ENCODE data around the gene GTPBP2. TPM values are rescaled to one million over a fixed set of nuclear protein-coding genes. Genes with fewer than 3 reads are reported as not detected.

GTPBP2 gene, protein sequence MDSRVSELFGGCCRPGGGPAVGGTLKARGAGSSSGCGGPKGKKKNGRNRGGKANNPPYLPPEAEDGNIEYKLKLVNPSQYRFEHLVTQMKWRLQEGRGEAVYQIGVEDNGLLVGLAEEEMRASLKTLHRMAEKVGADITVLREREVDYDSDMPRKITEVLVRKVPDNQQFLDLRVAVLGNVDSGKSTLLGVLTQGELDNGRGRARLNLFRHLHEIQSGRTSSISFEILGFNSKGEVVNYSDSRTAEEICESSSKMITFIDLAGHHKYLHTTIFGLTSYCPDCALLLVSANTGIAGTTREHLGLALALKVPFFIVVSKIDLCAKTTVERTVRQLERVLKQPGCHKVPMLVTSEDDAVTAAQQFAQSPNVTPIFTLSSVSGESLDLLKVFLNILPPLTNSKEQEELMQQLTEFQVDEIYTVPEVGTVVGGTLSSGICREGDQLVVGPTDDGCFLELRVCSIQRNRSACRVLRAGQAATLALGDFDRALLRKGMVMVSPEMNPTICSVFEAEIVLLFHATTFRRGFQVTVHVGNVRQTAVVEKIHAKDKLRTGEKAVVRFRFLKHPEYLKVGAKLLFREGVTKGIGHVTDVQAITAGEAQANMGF
- 19.3 TPM for total RNA-seq (ENCODE audit: insufficient read depth, low replicate concordance)

DNA sequence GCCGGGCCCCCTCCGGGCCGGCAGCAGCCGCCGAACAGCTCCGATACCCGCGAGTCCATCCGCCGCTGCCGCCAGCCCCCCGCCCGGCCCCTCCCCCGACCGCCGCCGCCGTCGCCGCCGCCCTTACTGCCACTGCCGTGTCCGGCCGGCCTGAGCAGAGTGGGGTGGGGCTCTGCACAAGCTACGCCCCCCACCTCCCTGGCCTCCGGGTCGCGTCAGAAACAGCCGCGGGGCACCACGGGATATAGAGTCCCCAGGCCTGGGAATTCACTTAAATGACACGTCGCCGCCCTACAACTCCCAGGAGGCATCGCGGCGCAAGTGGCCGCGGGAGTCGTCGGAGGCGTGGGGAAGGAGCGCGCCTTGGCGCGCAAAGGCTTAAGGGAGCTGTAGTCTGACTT, at the start of gene GTPBP2:
Gene GTPBP2, minus strand, starts transcription at position 161 of the 401 bp plus-strand sequence. Its CDS starts 102 bp downstream, at position 59.
- DNase-seq (ENCODE audit: low spot score), result peak; percentile 100

DNA sequence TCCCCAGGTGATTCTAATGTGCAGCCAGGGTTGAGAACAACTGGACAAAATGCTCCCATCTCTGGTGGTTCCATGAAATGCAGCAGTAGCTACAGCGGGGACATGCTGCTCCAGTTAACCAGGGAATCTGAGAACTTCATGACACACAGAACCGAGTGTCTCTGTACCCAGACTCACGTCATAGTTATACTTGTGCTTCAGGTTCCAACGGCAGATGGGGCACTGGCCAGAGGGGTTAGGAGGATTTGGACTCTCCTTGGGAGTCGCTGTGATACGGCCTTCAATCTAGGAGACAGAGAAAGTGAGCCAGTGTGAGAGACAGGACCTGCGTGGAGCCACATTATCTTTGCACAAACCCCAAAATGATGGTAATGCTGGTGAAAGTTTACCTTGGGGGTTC, 49.3 kb upstream of the GTPBP2 start:
- DNase-seq (ENCODE audit: low spot score), result no peak

DNA sequence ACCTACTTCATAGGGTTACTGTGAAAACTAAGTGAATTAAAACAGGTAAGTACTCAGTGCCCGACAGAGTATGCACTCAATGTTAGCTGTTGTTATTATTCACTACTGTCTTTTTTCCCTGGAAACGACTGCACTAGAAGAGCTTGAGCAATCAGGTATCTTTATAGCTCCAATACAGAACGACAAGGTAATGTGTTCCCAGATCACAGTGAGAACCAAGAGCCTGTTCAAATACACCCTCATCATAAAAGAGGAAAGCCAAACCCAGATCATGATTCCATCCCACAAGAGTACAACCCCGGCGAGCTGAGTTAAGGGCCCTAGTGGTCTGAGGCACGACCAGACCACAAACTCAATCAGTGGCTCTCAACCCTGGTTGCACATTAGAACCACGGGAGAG, 48.7 kb upstream of the GTPBP2 start:
- DNase-seq (ENCODE audit: low spot score), result no peak

DNA sequence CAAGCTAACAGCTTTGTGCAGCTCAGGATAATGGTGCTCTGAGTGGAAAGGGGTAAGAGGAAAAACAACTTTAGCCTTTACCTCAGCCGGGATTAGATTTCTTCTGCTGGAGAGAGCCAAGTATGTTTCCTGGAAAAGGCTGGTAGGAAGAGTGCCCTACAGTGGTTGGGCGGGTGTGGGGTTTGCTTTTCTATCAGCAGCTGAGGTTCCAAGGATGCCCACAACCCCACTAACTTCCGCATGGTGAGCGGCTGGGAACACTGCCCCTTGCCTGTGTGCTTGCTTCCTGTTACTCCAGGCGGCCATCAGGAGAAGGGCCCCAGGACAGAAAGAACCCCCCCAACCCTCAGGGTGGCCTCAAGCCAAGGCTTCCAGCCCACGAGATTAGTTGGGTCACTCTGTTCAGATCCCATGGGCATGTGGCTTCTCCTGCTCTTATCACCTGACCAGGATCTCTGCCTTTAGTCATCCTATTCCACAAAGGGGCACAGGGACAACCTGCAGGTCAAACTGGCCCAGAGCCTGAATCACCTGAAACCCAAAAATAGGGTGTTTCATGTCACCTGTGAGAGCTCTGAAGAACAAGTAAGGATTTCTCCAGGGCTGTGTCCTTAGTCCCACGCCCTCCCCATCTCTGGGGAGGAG, 48.0 kb upstream of the GTPBP2 start:
- no peak for DNase-seq (ENCODE audit: low spot score)

DNA sequence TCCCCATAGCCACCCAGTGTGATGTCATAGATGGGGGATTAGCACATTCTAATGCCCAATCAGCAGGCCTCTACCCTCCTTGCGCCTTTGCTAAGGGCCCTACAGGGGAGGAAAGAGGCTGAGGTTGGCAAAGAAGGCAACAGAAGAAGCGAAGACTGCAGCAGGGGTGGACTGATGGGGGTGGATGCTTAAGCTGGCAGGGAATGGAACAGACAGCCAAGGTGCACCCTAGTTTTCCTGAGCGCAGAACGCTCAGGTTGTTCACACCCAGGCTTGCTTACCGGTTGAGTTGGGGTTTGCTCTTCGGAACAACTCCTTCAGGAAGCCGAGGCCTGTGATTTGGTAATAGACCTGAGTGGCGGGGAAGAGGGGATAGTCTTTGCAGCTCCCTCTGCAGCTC, 45.9 kb upstream of the GTPBP2 start:
- no peak for DNase-seq (ENCODE audit: low spot score)

DNA sequence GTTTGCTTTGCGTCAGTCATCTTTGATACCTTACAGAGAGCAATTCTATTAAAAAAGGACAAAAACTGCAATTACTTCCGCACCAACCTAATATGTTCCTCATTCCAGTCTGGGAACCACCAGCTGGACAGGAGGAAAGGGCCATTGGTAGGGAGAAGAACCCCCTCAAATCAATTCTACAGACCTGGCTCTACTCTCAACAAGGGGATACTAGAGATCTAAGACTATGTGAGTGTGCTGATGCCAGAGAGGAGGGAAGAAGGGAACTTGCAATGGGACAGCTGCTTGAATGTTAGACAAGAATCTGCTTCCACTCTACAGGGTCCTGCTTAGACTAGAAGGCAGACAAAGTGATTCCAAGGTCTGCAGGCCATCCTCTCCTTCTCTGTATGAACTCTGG, 45.2 kb upstream of the GTPBP2 start:
- DNase-seq (ENCODE audit: low spot score), result no peak

DNA sequence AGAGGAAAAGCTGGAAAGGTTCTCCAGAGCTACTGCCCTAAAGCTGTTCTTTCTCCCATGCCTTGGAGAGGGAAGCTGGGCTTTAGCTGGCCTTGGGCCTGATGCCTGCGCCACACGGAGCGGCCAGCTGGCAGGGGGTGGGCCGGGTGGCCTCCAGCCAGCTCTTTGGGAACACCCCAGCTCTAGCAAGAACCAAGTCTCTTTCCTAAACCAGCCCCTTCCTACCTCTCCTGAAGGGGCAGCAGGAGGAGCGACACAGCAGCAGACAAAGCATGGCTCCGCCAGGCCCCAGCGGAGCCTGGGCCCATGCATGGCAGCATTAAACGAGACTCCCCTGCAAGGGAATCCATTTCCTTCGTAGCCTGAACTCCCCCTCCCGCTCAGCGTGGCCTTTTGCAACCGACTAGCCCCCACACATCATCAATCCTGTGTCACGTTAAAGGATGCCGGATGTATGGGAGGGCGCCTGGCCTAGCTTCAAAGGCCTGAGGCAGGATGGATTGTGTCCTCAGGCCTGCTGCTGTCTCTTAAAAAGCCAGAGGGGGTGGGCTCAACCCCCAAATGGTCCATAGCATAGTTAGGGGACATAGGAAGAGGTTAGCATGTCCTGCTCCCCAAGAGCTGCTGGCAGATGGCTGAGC, 44.5 kb upstream of the GTPBP2 start:
- DNase-seq (ENCODE audit: low spot score), result peak; percentile 55

DNA sequence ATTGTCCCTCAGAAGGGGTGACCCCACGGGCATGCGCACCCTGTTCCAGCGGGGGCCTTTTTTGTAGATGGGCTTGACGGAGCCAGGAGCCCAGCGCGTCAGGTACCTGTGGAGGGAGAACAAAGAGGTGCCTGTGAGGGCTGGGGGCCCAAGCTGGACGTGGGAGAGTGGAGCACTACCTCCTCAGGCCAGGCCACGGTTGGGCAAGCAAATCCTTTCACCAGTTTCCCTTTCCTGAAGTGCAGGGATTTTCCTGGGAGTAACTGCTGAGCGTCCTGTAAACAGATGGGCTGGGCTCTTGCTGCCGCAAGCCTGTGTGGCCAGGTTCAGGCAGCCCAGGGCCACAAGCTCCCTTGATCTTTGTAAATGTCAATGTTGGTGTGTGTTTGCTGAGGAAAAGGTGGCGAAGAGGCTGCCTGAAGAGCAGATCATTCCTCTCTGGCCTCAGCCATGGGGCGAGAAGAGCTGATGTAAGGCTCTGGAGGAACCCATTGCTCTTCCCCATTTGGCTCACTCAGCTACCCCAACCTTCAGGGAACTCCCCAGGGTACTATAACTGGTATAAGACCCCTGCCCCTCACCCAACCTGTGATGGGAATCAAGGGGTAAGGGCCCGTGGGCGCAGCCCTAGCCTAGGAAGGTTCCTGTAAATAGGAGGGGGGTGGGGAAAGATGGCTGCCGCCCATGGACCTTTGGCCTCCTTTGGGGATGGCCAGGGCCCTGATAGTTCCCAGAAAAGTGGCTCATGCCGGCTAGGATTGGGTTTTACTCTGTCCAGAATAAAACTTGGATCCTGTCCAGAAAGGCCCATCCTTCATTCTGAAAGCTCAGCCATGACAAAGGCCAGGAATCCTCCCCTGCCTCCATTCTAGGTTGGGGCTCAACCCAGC, 43.0 kb upstream of the GTPBP2 start:
- no peak for DNase-seq (ENCODE audit: low spot score)

DNA sequence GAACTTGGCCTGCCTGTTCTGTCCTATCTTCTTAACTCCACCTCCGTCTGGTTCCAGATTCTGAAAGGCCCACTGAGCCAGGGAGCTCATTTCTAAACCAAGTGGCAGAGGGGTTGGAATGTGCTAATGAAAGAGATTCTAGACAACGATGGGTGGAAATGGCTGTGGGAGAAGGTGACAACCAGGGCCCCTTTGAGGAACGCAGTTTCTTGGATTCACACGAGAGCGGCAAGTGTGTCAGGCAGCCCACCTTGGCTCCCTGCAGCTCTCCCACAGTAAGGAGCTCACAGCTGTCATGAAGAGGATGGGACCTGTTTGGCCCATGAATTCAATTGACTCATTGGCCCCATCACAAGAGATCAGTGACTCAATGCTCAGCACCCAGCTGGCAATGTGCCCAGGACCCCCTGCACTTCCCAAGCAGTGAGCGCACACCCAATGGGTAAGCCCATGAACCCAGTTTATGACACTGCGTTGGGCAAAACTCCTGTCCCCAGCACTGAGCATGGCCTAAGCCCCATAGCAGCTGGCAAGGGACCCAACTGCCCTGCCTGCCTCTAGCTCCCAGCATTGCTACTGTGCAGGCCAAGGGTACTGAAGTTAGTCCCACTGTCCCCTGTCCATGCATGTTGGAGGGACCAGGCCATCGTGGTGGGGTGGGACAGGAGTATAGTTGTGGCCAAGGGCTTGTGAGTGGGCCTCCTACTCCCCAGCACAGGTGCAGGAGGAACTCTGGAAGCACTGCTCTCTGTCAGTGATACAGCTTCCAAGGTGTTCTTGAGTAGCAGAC, 42.1 kb upstream of the GTPBP2 start:
- DNase-seq (ENCODE audit: low spot score), result no peak

DNA sequence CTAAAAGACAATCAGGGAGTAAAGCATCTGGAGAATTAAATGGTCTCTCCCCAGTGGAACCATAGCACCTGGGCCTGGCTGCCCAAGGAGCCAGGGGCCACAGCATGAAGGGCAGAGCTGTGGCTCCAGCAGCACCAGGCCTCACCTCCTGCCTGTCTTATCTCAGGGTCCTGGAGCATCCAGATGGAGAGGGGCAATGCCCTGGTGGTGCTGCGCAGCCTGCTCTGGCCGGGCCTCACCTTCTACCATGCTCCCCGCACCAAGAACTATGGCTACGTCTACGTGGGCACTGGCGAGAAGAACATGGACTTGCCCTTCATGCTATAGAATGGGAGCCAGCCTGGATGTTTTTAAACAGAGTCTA, 41.5 kb upstream of the GTPBP2 start:
- no peak for DNase-seq (ENCODE audit: low spot score)

DNA sequence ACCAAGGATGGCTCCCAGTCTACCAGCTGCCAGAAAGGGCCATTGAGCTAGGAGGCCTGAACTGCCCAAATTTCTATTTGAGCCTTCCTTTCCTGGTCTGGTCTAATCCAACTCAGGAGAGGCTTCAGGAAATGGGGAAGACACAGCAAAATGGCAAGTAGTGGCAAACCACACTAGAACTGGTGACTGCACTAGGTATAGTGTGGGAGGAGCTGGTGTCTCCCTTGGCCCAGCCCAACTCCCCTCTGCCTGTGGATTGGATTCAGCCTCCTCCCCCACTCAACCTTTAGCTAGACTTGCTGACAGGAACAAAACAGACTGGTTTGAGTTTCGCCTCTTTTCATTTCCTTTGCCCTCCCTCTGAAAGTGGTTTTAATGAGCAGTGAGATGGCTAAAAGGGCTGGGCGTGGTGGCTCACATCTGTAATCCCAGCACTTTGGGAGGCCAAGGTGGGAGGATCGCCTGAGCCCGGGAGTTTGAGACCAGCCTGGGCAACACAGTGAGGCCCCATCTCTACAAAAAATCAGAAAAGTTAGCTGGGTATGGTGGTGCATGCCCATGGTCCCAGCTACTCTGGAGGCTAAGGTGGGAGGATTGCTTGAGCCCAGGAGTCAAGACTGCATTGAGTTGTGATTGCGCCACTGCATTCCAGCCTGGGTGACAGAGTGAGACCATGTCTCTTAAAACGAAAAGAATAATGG, 41.0 kb upstream of the GTPBP2 start:
- DNase-seq (ENCODE audit: low spot score), result peak; percentile 82

DNA sequence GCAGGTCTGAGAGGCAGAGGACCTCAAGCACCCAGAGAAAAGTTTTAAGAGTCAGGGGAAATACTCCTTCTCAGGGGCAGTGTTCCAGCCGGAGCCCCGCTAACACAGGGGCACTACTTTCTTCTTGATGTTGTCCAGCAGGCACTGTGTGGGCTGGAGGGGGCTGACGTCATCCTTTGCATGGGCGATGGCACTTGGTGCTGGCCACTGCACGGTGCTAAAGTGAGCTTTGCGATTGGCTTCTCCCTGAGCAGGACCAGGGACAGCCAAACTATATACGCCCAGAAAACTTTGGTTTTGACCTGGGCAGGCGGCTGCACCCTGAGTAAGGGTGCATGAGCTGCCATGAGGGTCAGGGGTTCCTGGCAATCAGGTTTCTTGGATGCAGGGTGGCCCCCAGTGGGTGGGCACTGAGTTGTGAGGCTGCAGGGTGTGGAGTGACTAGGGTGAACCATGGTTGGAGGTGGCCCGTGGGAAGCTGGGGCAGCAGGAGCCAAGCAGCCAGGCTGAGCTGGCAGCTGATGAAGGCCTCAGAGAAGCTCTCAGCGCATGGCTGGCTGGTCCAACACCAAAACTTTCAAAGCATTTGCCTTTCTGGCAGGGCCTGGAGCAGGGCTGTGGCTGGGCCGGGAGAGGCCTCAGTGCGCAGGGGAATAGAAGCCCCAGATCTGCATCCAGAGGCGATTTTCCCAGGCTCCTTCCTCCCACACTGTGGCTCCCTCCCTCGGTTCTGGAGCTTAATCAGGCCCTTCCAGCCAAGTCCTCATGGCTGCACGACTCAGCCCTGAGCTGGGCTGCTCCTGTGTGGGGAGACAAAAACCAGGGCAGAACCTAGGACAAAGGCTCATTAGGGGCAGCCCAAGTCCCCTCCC, 40.2 kb upstream of the GTPBP2 start:
- peak; percentile 70 for DNase-seq (ENCODE audit: low spot score)

DNA sequence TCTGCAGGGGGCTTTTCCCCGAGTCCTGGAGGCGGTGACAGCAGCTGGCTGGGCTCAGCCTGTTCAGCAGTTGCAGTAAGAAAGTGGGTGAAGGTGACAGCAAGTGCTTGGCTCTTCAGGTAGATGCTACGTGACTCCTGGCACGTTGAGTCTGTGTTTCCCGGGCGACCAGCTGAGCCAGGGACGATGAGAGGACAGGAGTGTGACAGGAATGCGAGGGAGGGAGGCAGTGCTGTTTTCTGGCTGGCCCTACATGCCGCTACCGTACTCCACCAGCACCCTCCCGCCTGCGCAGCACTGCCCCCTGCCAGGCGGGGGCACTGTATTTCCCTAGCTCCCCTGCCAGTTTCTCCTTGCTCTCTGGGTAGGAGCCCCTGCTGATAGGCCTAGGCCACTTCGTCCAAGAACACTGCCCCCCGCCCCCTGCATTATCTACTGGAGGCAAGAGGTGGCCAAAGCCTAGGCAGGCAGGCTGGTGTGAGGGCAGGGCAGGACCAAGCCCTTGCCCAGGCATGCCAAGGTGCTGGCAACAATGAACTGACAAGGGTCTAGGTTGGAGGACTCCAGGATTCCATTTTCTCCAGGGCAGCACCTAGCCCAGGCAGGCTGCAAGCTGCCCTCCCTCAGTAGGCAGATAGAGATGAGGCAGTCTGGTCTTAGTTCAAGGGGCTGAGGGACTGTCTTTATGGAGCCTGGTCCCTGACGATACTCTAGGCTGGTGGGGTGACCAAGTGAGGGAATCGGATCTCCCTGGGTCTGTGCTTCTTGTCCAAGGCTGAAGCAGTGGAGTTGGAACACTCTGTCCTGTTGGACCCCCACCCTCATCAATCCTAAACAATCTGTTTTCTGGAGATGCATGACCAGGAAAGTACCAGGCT, 39.3 kb upstream of the GTPBP2 start:
- DNase-seq (ENCODE audit: low spot score), result peak; percentile 86

DNA sequence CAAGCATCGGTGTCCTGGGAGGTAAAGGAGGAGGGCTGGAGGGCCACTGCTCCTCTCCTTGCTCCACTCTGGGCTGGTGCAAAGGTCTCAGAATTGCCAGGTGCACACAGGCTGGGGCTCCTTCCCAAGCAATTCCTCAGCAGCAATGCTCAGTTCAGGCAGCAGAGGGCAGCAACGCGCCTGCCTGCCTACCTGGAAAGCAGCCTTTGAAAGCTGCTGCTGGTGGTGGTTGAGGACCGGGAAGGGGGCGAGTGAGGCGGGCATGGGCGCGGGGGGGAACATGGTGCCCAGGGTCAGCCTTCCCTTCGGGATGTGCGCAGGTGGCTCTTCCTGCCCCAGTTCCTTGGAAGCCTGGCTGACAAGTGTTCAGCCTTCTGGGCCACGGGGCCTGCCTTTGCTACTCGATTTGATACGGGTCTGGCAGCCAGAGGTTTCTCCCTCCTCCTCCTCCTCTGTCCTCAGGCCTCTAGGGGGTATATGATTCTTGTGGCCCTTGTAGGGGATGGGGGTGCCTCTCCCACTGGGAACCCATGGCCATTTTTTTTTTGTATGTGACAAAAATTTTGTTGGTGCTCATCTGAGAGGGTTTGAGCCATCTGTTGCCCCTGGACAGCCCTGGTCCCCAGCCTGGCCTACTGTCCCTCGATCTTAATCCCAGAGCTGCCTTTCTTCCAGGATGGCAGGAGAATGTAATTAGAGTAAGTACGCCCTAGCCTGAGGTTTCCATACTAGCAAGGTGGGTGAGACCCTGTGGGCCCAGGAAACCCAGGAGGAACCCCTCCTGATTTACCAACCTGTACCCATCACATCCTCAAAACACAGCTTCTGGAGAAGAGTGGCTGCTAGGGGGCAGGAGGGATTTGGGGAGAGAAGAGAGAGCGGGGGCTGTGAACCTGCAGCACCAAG, 38.4 kb upstream of the GTPBP2 start:
- peak; percentile 88 for DNase-seq (ENCODE audit: low spot score)

DNA sequence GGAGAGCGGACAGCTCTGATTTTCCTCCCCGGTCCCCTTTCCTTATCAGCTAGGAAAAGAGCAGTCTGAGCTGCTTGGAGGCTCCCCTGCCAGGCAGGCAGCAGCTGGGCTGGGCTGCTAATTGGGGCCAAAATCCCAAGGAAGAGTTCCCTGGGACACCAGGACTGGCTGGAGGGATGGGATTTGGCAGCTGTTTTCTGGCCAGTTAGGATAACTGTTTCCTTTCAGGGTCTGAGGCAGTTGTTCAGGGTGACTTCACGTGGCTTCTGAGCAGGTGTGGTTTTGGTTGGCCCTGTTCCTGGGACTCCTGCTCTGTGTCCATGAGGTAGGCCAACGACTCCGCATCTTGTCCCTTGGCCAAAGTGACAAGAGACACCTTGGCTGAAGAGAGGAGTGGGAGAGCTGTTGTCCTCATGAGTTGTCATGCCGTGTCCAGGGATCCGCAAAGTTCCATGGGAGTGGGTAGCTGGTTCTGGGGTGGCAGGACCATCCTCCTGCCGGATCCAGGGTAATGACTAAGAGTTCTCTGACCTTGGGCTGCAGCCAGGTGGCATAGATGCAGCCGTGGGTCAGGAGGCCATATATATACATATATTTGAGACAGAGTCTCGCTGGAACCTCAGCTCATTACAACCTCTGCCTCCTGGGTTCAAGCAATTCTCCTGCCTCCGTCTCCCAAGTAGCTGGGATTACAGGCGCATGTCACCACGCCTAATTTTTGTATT, 37.3 kb upstream of the GTPBP2 start:
- no peak for DNase-seq (ENCODE audit: low spot score)

DNA sequence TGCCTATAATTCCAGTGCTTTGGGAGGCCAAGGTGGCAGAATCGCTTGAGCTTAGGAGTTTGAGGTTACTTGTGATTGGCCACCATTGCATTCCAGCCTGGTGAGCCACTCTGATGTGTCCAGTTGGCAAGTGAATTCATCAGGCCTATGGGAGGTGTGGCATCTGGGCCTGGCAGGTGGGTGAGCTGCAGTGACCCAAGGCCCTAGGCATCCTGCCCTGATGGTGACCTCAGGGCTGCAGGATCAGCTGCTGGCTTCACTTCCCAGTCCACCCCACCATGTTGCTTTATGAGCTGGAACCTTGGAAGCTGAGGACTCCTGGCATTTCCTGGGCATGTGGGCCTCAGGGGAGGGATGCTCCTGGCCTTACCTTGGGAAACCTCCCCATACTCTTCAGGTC, 36.3 kb upstream of the GTPBP2 start:
- no peak for DNase-seq (ENCODE audit: low spot score)

All from umbilical cord (tissue), 2 donors.